ENCODE measurements around the gene KRT222. TPM values are rescaled to one million over a fixed set of nuclear protein-coding genes. Genes with fewer than 3 reads are reported as not detected.

KRT222 gene
- under 1 TPM in 3 of 4 donors, not detected in 1; 0.09 to 0.27 (median 0.21) TPM for polyA plus RNA-seq (ENCODE audit: insufficient read length in 4 of 4)

DNA sequence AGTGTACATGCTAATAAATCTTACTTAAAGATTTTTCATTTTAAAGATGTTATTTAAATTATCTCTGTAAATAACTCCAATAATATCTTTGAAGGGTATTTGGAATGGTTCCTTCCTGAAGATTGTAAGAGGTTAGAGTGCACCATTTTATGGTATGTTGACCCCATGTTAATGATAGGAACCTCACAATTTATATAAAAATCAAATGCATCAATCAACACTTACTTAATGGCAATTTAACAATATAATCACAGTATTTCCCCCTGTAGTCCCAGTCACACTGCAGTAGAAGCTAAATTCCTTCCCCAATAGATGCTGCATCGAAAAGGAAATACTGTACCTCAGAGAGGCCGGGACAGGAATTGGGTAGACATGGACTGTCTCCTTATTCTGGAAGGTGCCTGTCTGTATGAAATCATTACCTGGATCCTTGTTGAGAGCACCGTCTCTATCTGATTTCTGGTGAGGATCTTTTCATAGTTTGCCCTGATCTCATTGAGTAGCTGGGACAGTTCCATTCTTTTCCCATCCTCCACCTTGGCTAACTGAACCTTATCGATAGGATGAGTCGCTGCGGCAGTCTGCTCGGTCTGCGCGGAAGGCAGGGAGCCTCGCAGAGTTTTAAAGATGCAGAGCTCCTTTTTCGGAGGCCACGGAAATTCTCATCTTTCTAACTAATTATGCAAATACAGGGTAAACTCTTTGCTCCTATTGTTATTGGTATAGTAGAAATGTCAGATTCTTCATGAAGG, at the start of gene KRT222:
KRT222 (minus strand) TSS at position 596 of the 752 bp plus-strand sequence; CDS start at position 518, 78 bp downstream.
- DNase-seq (ENCODE audit: low read depth in 4 of 4, low spot score in 3 of 4), result no peak

DNA sequence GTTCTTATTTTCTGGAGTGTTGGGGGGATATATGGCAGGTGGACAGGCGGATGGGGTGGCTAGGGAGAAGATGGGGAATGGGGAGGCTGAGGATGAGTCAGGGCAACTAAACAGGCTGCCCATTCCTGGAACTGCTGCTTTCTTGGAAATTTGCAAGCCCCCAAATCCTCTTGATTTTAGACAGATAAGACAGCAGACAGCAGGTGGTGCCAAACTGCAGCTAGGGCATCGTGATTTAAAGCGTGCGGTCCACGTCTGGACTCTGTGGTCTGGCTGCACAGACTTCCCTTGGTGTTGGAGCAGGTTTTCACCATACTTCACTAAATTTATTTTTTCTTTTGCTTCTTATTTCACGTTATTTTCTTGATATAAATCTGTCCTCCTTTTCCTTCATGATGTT, 49.5 kb upstream of the KRT222 start:
- DNase-seq (ENCODE audit: low read depth in 4 of 4, low spot score in 3 of 4), result no peak

DNA sequence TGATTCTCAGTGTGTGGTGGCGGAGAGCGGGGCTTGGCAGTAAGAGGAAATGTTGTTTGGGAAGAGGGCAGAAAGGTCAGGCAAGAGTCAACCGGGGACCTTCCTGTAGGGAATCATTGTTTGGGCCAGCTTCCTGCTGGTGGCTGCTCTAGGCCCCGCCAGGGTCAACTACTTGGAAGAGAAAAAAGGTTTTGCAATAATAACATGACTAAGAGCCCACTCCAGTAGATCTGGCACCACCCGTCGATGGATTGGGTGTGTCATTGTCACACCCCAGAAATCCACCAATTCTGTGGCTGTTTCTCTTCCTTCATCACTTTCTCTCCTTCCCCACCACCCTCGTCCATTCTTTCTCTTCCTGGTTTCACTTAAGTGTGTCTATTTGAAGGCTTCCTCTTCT, 42.8 kb upstream of the KRT222 start:
- no peak for DNase-seq (ENCODE audit: low read depth in 4 of 4, low spot score in 3 of 4)

DNA sequence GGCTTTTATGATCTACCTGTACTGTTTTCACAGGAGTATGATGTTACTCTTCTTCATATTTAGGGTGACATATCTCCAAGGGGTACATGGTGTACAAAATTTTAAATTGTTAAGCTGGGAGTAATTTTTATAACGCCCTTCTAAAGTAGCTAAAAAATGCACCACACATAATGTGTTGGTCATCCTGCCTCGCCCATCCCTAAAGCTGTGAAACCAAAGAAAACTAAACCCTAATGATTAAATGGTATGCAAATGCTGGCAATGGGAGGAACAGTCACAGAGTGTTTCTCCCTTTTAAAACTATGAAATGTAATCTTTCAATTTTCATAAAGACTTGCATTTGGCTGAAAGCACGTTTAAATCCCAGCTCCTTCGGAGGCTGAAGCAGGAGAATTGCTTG, 40.6 kb upstream of the KRT222 start:
- no peak for DNase-seq (ENCODE audit: low read depth in 4 of 4, low spot score in 3 of 4)

DNA sequence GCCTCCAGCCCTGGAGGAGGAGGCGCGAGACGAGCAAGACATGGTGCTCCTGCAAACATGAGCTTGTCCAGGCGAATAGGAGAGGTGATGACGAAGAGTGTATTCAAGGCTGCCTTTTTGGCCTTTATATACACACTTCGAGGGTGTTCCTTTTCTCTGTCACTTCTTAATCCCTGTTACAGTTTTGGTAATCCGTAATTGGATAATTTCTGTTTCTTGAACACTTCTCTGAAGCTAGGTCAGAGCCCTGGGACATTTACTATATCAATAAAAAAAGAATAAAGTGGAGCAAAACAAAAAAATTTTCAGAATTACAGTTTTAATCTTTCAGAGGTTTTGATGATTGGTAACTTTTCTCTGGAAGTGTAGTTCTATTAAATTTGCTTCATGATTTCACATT, 38.7 kb upstream of the KRT222 start, which contains the start of gene KRT24:
KRT24 (minus strand) TSS at position 101 of the 400 bp plus-strand sequence; CDS start at position 42, 59 bp downstream.
- no peak for DNase-seq (ENCODE audit: low read depth in 4 of 4, low spot score in 3 of 4)

DNA sequence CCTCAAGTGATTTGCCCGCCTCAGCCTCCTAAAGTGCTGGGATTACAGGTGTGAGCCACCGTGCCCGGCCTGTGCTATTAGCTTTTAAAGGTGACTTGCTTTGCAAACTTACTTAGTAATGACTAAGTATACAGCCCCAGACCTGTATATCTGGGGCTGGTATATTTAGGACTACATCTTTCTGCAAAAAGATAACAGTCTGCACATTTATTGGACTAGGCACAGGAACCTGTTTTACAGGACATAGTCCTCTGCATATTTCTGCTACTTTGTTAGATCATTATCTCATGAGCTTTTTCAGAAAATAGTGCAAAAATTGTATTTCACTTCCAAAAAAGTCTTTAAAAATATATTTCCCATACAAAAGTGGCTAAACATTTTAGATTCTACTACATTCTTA, 37.3 kb upstream of the KRT222 start:
- DNase-seq (ENCODE audit: low read depth in 4 of 4, low spot score in 3 of 4), result no peak

DNA sequence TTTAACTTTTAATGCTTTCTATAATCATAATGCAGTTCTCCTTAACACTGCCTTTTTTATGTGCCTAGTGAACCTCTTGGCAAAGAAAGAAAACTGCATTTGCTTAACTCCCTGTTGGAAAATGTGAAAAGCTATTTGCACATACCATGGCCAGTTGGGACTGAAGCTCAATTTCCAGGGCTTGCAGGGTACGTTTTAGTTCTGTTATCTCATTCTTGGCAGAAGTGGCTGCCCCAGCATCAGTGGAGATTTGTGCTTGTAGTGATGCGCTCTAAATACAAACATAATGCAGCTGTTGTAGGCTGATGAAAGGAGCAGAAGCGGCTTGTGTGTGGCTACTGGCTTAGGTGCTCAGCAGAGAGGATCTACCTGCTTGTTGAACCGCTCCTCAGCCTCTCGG, 34.9 kb upstream of the KRT222 start:
- no peak for DNase-seq (ENCODE audit: low read depth in 4 of 4, low spot score in 3 of 4)

DNA sequence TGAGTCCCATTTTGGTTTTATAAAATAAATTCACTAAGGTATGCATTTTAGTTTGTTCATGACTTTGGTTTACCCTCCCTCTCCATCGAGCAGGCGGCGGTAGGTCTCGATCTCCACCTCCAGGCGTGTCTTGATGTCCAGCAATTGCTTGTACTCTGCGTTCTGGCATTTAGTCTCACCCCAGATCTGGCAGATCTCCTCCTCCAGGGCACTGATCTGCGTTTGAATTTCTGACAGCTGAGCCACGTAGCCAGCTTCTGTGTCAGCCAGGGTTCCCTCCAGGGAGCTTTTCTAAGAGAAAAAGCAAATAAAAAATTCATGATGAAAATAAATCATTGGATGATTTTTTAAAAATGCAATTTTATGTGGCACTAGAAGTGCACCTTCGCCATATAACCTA, 34.4 kb upstream of the KRT222 start:
- DNase-seq (ENCODE audit: low read depth in 4 of 4, low spot score in 3 of 4), result no peak

DNA sequence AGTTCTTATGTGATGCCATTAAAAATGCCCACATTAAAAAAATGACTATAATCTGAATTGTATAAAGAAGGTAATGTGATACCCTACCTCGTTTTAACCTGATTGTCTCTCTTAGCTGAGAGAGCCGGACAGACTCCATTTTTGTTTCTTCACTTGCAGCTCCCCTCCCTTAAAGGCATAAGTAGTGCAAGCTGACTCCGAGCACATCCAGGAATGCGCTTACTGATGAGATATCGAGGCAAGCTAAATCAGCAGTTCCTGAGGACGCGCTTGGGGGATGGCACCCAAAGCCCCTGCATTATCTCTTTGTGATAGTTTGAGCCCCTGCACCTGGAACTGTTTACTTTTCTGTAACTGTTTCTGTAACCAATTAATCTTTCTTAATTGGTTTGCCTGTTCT, 32.3 kb upstream of the KRT222 start:
- no peak for DNase-seq (ENCODE audit: low read depth in 4 of 4, low spot score in 3 of 4)

DNA sequence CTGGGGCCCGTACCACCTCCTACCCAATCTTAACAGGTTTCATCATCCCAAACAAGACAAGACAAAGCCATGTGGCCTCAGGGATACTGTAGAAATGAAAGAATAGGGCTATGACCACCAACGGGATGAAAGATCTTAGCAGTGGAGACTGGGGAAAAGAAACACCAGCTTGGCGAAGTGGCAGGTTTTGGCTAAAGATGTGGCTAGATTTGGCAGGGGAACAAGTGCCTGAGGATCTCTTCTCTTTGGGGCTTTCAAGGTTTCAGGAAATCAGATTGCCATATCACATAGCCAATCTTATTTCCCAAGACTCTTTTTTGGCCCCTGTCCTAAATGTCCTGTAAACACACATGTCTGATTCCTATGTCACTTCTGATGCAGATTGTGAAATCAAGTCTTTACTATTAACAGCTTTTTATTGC, 31.7 kb upstream of the KRT222 start:
- no peak for DNase-seq (ENCODE audit: low read depth in 4 of 4, low spot score in 3 of 4)

DNA sequence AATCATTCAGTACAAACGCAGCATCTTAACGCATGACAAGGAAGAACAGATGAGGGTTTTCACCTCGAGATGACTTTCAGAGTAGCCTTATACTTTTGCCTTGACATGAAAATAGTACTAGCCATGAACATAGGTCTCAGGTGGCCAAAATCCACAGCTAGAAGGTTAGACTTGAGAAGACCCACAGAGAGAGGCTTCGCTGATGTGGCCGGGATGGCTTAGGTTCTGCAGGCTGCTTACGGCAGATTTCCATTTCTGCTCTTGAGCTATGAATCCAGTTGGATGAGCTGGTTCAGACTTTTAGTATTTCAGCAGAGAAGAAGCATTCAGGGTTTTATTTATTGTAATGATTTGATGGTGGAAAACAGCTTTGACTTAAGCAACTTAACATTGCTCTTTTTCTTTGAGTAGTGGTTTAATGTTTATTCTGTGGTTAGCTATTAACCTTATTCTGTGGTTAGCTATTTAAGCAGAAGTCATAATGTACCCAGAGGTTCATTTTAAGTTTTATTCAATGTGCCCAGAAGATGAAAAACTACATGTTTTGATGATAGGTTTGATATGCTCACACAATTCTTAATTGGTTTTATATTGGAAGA, 31.0 kb upstream of the KRT222 start:
- no peak for DNase-seq (ENCODE audit: low read depth in 4 of 4, low spot score in 3 of 4)

DNA sequence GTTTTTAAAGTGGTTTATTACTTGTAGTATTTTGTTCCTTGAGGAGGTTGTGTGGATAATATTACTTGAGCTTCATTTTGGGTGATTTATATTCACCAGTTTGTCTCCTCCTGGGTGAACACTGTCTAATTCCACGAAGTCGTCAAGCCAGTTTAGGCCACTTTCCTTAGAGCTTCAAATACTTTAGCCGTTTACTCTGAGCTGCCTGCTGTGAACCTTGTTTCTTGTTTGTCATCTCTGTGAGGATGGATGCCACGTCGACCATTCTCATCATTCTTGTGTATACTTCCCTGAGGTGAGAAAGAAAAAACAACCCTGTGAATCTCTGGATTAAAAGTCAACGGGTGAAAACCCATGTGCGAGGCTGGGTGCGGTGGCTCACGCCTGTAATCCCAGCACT, 29.6 kb upstream of the KRT222 start:
- no peak for DNase-seq (ENCODE audit: low read depth in 4 of 4, low spot score in 3 of 4)

DNA sequence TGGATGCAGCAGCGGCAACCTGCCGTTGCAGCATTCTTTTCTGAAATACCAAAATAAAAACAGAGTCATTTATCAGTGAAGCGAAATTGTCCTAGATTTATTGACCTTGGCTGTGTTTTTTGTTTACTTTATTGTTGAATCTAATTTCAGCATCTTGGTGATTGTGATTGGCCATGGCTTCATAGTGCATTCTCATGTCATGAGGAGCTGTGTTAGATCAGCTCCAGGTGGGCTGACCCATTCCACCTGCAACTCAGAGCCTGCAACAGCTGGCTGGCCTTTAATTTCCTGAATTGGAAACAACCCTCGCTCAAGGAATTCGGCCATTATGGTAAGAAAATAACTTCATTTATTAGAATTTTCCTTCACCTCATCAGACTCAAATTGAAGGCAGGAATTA, 22.1 kb upstream of the KRT222 start:
- DNase-seq (ENCODE audit: low read depth in 4 of 4, low spot score in 3 of 4), result no peak

DNA sequence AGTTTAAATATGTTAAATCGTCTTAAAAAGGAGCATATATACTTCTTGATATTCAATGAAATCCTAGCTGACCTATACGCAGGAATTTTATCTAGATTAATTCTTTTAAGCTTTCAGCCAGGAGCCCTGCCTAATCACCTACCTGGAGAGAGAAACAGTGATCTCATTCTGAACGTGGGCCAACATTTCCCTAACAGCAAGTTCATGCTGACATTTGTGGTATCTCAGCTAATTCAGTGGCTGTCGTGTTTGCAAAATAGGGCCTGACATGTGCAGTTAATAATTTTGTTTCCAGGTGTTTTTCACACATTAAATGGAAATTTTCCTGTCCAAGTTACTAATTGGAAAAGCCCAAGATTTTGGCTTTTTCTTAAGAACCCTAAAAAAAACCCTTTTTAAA, 21.2 kb upstream of the KRT222 start:
- no peak for DNase-seq (ENCODE audit: low read depth in 4 of 4, low spot score in 3 of 4)

DNA sequence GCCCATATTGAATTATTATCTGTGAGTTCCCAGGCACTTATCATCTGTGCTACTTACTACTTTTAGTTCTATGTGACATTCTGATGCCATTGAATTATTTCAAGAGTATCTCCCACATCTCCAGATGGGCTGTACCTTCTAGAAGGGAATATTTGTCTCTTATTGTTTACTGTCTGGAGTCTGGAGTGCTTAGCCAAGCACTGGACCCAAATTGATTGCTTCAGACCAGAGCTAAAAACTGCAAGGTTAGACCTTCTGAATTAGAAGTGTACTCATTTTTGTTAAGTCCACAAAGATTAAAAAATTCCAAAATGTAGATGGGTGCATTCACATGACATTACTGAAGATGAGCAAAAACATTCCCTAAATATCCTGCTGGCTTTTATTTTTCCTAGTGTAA, 16.0 kb upstream of the KRT222 start:
- DNase-seq (ENCODE audit: low read depth in 4 of 4, low spot score in 3 of 4), result no peak

DNA sequence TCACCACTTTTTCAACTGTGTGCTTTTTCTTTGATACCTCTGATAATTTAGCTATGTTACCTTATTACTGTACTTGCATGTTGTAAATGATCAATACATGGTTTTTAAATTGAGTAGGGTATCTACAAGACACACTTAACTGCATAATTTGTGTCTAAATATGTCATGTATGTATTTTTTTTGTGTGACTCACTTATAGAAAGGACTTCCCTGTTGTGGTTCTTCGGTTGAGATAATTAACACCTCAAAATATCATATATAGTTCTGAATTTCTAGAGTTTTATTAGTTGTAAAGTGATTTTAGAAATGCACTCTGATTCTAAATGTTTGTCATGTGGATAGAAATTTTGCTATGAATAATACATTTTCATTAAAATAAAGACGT, 14.5 kb upstream of the KRT222 start:
- no peak for DNase-seq (ENCODE audit: low read depth in 4 of 4, low spot score in 3 of 4)

DNA sequence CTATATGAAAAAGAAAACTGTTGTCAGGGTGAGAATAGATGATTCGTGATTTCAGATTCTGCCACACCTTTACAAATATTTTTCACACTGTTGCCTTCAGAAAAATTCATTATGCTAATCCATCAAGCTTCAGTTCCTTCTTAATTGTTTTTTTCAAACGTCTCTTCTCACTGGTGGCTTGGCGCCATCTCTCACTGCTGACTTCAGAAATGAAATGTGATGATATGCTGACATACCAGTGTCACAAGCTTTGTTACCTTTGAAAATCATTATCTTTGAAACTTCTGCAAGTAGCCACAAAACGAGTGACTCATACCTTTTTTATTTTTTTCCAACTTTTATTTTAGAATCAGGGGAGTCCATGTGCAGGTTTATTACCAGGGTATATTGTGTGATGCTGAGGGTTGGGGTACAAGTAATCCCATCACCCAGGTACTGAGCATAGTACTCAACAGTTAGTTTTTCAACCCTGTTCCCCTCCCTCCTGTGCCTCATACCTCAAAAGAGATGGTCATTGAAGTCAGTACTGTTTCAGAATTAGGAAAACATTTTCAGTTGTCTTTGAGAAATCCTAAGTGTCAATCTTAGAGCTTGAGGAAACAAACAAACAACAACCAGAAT, 14.0 kb upstream of the KRT222 start:
- no peak for DNase-seq (ENCODE audit: low read depth in 4 of 4, low spot score in 3 of 4)

DNA sequence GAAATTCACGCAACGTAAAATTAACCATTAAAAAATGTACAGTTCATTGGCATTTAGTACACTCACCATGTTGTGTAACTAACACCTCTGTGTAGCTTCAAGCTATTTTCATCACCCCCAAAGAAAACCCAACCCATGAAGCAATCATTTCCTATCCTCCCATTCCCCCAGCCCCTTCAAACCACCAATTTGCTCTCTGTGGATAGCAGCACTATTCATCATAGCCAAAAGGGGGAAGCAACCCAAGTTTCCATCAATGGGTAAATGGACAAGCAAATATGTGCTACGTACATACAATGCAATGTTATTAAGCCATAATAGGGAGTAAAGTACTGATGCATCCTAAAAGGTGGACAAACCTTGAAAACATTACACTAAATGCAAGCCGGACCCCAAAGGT, 10.9 kb upstream of the KRT222 start:
- no peak for DNase-seq (ENCODE audit: low read depth in 4 of 4, low spot score in 3 of 4)

DNA sequence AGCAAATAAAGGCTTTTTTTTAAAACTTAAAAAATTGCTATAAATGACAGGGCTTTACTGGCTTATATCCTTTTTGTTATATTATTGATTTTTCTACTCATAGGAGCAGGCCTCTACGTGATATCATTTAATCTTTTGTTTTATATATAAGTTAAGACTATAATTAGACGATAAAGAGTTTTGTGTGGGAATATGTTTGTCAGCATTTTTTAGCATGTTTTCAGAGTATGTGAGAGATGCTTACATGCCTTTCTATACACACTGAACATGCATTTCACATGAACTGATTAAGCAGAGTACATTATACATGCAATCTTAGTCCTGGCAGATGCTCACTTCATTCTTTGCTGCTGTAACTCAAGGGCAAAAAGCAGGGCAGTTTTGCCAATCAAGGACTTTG, 7.7 kb upstream of the KRT222 start:
- no peak for DNase-seq (ENCODE audit: low read depth in 4 of 4, low spot score in 3 of 4)

DNA sequence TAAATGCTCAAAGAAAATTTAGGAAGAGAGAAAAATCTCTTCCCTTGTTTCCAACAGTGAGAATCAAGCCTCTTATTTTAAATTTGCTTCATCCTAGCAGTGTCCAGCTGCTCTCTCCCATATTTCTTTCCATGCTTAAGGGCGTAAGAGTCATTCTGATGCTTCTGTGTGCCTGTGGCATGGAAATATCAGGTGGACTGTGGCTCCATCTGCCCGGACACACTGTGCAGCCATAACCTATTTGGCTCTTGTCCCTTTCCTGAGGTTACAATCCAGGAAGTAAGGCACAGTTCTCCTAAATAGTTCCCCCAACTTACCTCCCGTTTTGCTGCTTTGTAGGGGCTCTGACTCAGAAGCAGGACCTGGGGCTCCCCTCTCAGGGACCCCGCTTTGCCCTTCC, 6.3 kb upstream of the KRT222 start:
- no peak for DNase-seq (ENCODE audit: low read depth in 4 of 4, low spot score in 3 of 4)

DNA sequence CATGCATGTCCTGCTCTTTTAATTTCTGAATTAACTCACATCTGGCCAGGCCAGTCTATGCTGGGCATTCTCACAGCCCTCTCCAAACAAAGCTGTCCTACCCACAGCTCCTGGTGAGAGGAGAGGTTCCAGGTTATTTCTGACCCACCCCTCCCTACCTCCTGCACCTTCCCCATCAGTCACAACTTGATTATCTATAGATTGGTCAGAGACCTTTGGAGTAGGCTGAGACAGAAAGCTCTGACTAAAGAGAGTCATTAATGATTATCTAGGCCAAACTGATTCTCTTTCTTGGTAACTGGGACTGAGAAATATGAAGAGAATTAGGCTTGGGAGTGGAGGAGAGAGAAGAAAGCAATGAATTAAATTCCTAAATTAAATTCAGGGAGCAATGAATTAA, 1.4 kb upstream of the KRT222 start:
- DNase-seq (ENCODE audit: low read depth in 4 of 4, low spot score in 3 of 4), result no peak

DNA sequence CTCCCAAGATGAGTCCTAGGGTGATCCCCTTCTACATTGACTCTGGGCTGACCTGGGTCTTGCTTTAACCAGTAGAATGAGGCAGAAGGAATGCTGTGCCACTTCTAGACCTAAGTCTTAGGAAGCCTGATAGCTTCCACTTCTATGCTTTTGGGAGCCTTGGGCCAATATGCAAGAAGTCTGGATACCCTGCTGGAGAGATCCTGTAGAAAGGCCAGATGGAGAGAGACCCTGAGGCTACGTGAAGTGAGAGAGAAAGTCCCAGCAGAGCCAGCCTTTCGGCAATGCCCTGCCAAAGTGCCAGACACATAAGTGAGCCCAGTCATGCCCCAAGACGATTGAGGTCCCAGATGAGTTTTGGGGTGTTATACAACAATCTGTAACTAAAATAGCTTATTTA, 1.7 kb downstream of the KRT222 start:
- no peak for DNase-seq (ENCODE audit: low read depth in 4 of 4, low spot score in 3 of 4)
